Stimulated activated CD4-positive, alpha-beta T cell treated with anti-CD3 and anti-CD28 coated beads, Interleukin-2, amount 100 ng/mL, for 48 hours (primary cell): ENCODE measurements around the gene MOV10L1.
A peak's percentile ranks its signal among the peaks of the same experiment; 100 is the strongest.

ENCODE experiments used
- DNase-seq, 2 donors: peaks; one replicate each; pipeline ENCODE4 v3.0.0-alpha.2; 2020

Gene MOV10L1

DNA sequence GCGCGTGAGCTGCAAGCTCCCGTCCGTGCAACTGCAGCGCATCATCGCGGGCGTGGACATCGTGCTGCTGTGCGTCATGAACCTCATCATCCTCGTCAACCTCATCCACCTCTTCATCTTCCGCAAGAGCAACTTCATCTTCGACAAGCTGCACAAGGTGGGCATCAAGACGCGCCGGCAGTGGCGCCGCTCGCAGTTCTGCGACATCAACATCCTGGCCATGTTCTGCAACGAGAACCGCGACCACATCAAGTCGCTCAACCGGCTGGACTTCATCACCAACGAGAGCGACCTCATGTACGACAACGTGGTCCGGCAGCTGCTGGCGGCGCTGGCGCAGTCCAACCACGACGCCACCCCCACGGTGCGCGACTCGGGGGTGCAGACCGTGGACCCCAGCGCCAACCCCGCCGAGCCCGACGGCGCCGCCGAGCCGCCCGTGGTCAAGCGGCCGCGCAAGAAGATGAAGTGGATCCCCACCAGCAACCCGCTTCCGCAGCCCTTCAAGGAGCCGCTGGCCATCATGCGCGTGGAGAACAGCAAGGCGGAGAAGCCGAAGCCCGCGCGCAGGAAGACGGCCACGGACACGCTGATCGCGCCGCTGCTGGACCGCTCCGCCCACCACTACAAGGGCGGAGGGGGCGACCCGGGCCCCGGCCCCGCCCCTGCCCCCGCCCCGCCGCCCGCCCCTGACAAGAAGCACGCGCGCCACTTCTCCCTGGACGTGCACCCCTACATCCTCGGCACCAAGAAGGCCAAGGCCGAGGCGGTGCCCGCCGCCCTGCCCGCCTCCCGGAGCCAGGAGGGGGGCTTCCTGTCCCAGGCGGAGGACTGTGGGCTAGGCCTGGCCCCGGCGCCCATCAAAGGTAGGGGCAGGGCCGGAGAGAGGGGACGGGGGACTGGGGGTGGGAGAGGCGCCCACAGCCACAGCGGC is 88.0 kb downstream of the MOV10L1 start:
- no peak for DNase-seq

GRCh38 chr22:50178471-50178864 is 88.7 kb downstream of the MOV10L1 start:
- no peak for DNase-seq

- DNase-seq: no peak
Measured at GRCh38 chr22:50178871-50179869, 89.4 kb downstream of the MOV10L1 start.

- DNase-seq: no peak
Measured at GRCh38 chr22:50179937-50180726, 90.3 kb downstream of the MOV10L1 start.

GRCh38 chr22:50180727-50181521 is 91.1 kb downstream of the MOV10L1 start:
- no peak for DNase-seq

DNA sequence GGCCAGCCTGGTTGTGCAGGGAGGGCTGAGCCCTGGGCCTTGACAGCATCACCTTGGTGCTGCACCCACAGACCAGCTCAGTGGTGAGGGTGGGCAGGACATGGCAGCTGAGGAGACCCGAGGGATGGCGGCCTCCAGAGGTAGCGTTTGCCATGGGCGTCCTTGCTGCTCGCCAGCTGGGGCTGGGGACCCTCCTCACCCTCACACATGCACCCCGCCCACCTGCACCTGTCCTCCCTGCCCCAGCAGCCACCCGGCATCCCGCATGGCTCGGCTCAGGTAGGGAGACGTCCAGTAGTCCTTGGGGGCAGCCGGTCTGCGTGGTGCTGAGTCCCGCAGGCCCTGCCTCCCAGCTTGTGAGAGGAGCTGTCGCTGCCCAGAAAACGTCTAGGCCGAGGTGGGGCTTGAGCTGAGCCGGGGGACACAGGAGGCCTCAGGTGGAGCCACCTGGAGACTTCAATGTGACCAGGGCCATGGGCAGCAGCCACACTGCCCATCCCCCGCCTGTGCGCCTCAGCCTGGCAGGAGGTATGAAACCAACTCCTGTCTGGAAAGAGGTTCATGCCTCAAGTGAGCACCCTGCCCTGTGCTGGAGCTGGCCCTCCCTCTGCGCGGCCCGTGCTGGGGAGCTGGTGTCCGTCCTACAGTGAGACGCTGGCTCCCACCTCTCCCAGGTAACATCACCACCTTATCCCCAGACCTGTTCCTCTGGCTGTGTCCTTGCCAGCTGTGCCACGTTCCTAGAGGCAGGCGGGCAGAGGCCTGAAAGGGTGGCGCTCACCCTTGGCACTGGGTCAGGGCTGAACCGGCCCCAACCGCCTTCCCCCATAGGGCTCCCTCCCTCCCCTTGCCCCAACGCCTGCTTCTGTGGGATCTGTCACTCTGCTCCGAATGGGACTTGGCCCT is 92.6 kb downstream of the MOV10L1 start:
- DNase-seq: no peak

- no peak for DNase-seq
Measured at GRCh38 chr22:50183141-50183971, 93.5 kb downstream of the MOV10L1 start.

GRCh38 chr22:50184004-50184901 is 94.4 kb downstream of the MOV10L1 start:
- no peak for DNase-seq

DNA sequence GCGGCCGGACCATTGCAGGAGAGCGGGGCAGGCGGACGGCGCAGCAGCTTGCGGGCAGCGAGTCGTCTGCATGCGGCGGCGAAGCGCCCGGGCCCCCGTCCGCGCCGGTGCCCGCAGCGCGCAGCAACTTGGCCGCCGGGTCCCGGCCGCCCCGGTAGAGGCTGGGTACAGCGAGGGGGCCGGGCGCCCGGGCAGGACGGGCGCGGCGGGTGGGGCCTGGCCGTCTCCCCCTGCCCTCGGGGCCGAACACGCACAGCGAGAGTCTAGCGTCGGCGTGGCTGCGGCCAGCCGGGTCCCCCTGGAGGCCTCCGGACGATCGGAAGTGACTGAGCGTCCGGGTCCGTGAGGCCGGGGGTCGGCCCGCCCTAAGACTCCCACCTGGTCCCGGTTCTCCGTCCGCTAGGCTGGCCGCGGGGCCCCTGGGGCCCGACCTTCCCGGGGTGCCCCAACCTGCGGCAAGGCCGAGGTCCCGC is 95.1 kb downstream of the MOV10L1 start:
- DNase-seq: no peak

DNA sequence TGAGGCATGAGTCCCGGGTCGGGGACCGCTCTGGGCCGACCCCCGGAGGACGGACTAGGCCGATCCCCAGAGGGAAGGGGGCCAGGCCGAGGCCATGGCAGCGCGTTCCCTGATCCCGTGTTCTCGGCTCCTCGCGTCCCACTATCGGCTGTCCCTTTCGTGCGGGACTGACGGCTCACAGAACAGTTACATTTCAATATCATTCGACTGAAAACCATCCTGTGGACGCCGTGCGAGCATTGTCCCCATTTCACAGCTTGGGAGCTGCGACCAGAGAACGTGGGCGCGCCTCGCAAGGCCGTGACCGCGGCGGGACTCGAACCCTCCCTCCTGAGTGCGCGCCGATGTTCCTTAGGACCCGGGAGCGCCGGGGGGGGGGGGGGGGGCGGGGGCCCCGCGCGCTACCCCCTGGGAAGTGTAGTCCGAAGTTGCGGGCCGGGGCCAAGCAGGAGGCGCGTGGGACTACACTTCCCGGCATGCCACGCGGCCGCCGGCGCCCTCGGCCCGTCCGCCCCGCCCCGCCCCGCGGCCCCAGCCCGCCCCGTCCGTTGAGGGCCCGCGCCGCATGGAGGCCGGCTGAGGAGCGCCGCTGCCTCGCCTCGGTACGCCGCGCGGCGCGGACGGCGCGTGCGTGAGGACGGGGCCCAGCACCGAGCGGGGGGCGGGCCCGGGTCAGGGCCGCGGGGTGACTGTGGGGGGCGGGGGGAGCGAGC is 95.7 kb downstream of the MOV10L1 start, which contains the start of gene TRABD:
Gene TRABD (plus strand): TSS at position 539 of the 713 bp plus-strand sequence. CDS start 7,148 bp downstream, outside the sequence.
- peak; percentile 81 to 88 for DNase-seq

DNA sequence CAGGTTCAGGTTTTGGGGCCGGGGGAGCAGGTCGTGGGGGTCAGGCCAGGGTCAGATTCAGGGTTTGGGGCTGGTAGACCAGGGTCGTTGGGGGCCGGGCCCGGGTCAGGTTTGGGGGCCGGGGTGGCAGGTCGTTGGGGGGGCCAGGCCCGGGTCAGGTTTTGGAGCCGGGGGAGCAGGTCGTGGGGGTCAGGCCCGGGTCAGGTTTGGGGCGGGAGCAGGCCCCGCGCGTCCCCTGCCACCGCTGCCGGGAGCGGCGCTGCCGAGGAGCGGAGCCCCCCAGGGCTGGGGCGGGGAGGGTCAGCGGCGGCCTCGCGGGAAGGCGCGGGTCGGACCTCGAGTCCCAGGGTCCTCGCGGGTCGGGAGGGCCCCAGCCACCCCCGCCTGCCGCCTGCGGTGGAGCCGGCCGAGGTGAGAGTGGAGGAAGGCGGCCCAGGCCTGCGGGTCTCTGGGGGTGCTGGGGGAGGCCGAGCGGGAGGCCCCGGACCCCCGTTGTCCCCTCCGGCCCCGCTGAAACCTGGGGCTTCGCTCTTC is 96.4 kb downstream of the MOV10L1 start:
- no peak for DNase-seq

- DNase-seq: no peak
Measured at GRCh38 chr22:50186761-50187523, 97.1 kb downstream of the MOV10L1 start.

DNA sequence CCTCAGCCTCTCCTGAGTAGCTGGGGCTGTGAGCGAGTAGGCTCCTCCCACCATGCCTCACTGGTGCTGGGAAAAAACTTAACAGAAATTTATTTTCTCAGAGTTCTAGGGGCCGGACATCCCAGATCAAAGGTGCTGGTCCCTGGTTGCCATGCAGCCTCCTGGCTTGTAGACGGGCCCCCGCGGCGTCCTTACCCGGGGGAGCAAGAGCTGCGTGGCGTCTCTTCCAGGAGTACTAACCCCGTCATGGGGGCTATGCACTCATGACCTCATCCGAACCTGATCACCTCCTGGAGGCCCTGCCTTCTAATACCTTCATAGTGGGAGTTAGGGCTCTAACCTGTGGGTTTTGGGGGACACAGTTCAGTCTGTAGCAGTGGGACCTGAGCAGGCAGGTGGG is 98.5 kb downstream of the MOV10L1 start:
- DNase-seq: no peak

- DNase-seq: no peak
Measured at GRCh38 chr22:50189184-50189848, 99.5 kb downstream of the MOV10L1 start.

DNA sequence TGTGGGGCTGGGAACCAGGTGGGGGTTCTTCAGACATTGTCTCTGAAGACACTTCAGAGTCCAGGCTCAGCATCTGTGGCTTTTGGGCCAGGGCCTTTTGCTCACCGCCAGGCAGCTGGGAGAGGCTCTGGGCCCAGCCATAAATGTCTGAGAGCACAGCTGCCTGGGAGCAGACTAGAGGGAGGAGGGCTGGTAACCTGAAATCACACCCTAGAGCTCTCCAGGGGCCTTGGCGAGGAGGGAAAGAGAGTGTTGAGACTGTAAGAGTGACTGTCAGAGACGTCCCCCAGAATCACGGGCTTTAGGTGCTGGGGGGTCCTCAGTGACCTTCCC is 100.0 kb downstream of the MOV10L1 start:
- DNase-seq: no peak
